Glutamatergic neuron (in vitro differentiated cells): ENCODE measurements around the gene EIF5AL1. TPM values are rescaled to one million over a fixed set of nuclear protein-coding genes. Genes with fewer than 3 reads are reported as not detected.

ENCODE experiments used
- DNase-seq: peaks from one replicate; pipeline ENCODE4 v3.0.0; 2022
- H3K27ac Mint-ChIP-seq: one replicate; pipeline ENCODE4 v1.8.0; 2020; ENCODE audit warnings: mild to moderate bottlenecking, mixed read lengths, inconsistent platforms; ENCODE audit not compliant: unreplicated experiment
- H3K27me3 Mint-ChIP-seq: one replicate; pipeline ENCODE4 v1.8.0; 2020; ENCODE audit warnings: mild to moderate bottlenecking, moderate library complexity, mixed read lengths, inconsistent platforms; ENCODE audit not compliant: unreplicated experiment
- H3K36me3 Mint-ChIP-seq: one replicate; pipeline ENCODE4 v1.8.0; 2020; ENCODE audit warnings: mild to moderate bottlenecking, mixed read lengths, inconsistent platforms; ENCODE audit not compliant: unreplicated experiment
- H3K4me1 Mint-ChIP-seq: one replicate; pipeline ENCODE4 v1.8.0; 2020; ENCODE audit warnings: mild to moderate bottlenecking, low read depth, mixed read lengths, inconsistent platforms; ENCODE audit not compliant: unreplicated experiment
- H3K4me3 Mint-ChIP-seq: one replicate; pipeline ENCODE4 v1.8.0; 2020; ENCODE audit warnings: mild to moderate bottlenecking, mixed read lengths, inconsistent platforms; ENCODE audit not compliant: unreplicated experiment
- H3K9me3 Mint-ChIP-seq: one replicate; pipeline ENCODE4 v1.8.0; 2020; ENCODE audit warnings: mild to moderate bottlenecking, moderate library complexity, mixed read lengths, inconsistent platforms; ENCODE audit not compliant: unreplicated experiment
- CTCF ChIP-seq: fragments of 200-600 bp; sonication (generic); IDR thresholded peaks from one replicate; pipeline ENCODE4 v1.5.0; 2021; ENCODE audit not compliant: partially characterized antibody, unreplicated experiment
- total RNA-seq: library from RNA; stranded (reverse); fragmentation: NEBNext Ultra II Directional; extraction: Animal tissue kit (Norgen Biotek cat#: 25700); gene quantifications from one replicate; pipeline ENCODE4 v1.2.1, GENCODE V29; 2021; ENCODE audit not compliant: unreplicated experiment

Gene EIF5AL1
- total RNA-seq, 1 donor from 2014 or later, result 0.61 TPM

- H3K9me3 Mint-ChIP-seq, result no peaks in the 10 kb centered on the region
- peak overlapping the region; percentile 64 for H3K27ac Mint-ChIP-seq
- H3K36me3 Mint-ChIP-seq, result no peaks in the 10 kb centered on the region
Observed at GRCh38 chr10:79490400-79491142, 21.8 kb upstream of the EIF5AL1 start.

GRCh38 chr10:79491143-79491835 is 21.0 kb upstream of the EIF5AL1 start:
- Mint-ChIP-seq H3K9me3 (no peaks in the 10 kb centered on the region), H3K4me3 (no peak overlapping the region), H3K36me3 (no peaks in the 10 kb centered on the region), H3K4me1 (peaks cover 13% of the 10 kb centered on the region), H3K27ac (peak overlapping the region; percentile 3), H3K27me3 (peaks cover 13% of the 10 kb centered on the region)
- no peak for TF ChIP-seq CTCF
- DNase-seq, result no peak

More at GRCh38 chr10:79490400-79491142, 21.8 kb upstream of the EIF5AL1 start:
- peaks cover 9% of the 10 kb centered on the region for H3K27me3 Mint-ChIP-seq
- no peak overlapping the region for H3K4me3 Mint-ChIP-seq
- H3K4me1 Mint-ChIP-seq, result peaks cover 13% of the 10 kb centered on the region
- DNase-seq, result peak; percentile 35
- no peak for TF ChIP-seq CTCF

- peaks cover 10% of the 10 kb centered on the region for H3K27me3 Mint-ChIP-seq
- DNase-seq, result no peak
- no peak overlapping the region for H3K4me3 Mint-ChIP-seq
- peaks cover 13% of the 10 kb centered on the region for H3K4me1 Mint-ChIP-seq
- H3K9me3 Mint-ChIP-seq, result no peaks in the 10 kb centered on the region
- H3K36me3 Mint-ChIP-seq, result no peaks in the 10 kb centered on the region
- H3K27ac Mint-ChIP-seq, result no peak overlapping the region
- no peak for TF ChIP-seq CTCF
Observed at GRCh38 chr10:79492256-79492655, 20.1 kb upstream of the EIF5AL1 start.

- no peak for DNase-seq
- Mint-ChIP-seq H3K36me3 (no peaks in the 10 kb centered on the region), H3K4me1 (peaks cover 13% of the 10 kb centered on the region), H3K27me3 (peaks cover 10% of the 10 kb centered on the region), H3K27ac (no peak overlapping the region), H3K9me3 (peaks cover 3% of the 10 kb centered on the region), H3K4me3 (no peak overlapping the region)
- TF ChIP-seq CTCF, result no peak
Observed at GRCh38 chr10:79492839-79493238, 19.5 kb upstream of the EIF5AL1 start.

- Mint-ChIP-seq H3K9me3 (peaks cover 3% of the 10 kb centered on the region), H3K4me1 (peaks cover 13% of the 10 kb centered on the region), H3K4me3 (no peak overlapping the region), H3K27ac (no peak overlapping the region), H3K36me3 (no peaks in the 10 kb centered on the region), H3K27me3 (peaks cover 10% of the 10 kb centered on the region)
- TF ChIP-seq CTCF, result no peak
- no peak for DNase-seq
Observed at GRCh38 chr10:79493806-79494205, 18.5 kb upstream of the EIF5AL1 start.
